ENCODE results near the gene PPARG.
"Not testable (repeated sequence)": the region's sequence is repeated elsewhere in the genome, so short reads cannot be mapped to it uniquely, and the experiment has no call there.

PPARG gene

DNA sequence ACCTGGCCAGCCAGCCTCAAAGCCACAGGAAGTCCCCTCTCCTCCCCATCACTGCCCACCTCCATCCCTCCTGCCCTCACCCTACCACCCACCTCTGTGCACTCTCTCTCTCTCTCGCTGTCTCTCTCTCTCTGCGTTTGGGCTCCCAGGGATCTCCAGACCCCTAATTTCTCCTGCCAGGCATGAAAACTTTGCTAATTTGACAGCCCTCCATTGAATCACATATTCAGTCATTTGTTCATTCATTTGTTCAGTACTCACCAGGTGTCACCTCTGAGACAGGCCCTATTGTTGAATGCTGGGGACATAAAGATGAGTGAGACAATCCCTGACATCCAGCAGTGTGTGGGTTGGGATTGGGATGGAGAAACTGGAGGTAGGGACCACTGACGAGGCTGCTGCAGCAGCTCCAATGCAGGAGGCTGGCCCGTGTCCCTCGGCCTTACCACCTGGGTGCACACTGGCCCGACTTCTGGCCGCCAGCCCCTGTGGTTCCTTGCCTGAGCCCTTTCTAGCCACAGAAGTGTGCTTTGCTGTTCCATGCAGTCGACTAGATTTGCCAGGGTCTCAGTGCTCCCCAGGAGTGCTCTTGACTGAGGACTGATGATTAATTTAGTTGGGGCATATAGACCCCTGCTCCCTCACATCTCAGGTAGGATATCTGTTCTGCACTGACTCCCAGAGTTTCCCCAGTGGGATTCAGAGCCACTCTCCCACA lies 156.8 kb downstream of the PPARG start:
- DNase-seq, result no peak

DNA sequence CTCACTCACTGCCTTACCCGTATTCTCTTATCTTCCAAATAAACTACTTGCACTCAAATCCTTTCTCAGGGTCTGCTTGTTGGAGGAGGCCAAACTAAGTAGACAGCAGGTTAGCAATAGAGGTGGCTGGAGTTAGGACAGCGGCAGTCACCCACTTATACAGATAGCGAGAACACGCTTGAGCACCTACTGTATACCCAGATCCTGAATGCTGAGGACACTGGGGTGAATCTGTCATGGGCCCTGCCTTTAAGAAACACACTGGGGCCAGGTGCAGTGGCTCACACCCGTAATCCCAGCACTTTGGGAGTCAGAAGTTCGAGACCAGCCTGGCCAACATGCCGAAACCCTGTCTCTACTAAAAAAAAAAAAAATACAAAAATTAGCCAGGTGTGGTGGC lies 157.4 kb downstream of the PPARG start:
- no peak for DNase-seq

DNA sequence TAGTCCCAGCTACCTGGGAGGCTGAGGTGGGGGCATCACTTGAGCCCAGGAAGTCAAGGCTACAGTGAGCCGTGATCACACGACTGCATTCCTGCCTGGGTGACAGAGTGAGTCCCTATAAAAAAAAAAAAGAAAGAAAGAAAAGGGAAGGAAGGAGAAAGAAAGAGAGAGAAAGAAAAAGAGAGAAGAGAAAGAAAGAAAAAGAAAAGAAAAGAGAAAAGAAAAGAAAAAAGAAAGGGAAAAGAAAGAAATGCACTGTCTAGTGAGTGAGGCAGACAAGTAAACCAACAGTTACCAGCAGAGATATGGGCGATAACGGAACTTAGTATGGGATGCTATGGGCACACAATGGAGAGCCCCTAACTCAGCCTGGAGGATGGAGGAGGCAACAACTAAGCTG lies 158.2 kb downstream of the PPARG start:
- DNase-seq, result no peak

DNA sequence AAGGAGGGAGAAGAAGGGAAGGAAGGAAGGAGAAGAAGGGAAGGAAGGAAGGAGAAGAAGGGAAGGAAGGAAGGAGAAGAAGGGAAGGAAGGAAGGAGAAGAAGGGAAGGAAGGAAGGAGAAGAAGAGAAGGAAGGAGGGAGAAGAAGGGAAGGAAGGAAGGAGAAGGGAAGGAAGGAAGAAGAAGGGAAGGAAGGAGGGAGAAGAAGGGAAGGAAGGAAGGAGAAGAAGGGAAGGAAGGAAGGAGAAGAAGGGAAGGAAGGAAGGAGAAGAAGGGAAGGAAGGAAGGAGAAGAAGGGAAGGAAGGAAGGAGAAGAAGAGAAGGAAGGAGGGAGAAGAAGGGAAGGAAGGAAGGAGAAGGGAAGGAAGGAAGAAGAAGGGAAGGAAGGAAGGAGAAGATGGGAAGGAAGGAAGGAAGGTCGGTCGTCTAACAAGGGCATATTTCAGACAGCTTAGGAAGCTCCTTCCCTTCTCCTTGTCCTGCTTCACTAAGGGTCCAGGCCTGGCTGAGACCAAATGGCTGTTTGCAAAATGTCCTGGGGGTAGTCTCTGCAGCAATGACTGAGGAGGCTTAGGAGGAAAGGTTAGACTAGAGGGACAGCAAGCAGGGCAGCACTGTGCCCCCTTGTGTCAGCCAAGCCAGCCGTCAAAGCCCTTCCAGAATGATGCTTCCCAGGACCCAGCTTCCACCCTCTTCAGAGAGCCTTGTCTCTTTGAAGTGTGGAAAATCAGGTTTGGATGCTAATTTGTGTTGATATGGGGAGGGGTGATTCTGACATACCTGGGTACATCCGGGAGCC lies 159.7 kb downstream of the PPARG start:
- not testable (repeated sequence) for DNase-seq

DNA sequence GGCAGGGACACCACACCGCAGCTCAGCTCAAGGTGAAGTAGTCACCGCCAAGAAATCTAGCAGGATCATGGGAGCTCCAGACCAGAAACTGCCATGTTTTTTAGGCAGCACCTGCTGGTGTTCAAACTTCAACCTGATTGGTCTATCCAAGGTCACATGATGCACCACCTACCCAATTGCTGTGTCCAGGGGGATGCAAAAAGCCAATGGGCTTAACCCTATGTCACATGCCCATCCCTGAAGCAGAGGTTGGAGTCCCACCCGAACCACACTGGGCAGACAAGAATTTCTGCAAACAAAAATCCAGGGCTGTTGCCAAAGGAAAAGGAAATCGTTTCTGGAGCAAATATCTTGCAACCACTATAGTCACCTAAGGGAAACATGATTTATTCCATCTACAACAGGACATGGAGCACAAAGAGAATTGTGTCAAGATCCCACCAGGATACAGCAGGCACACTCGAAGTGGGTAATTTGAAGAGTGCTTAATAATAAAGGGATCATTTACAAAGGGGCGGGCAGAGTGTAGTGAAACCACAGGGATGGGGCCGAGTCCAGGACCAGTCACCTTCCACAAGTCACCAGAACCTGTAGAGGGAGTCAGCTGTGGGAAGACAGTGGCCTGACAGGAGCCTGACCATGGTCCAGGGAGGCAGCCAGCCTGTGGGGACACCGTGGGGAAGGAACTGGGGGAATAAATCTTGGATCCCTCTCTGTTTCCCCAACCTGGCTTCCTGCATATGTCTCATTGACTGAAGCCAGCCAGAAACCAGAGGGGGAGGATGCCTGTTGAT lies 161.2 kb downstream of the PPARG start:
- peak; percentile 0 for DNase-seq

DNA sequence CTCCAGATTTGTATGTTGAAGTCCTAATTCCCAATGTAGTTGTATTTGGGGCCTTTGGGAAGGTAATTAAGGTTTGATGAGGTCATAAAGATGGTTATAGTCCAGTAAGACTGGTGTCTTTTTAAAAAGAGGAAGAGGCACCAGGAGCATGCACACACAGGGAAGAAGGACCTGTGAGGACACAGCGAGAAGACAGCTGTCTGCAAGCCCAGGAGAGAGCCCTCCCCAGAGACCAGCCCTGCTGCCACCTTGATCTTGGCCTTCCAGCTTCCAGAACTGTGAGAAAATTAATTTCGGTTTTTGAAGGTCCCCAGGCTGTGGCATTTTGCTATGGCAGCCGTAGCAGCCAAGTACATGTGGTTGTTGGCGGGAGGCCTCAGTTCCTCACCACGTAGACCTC lies 162.6 kb downstream of the PPARG start:
- DNase-seq, result no peak

DNA sequence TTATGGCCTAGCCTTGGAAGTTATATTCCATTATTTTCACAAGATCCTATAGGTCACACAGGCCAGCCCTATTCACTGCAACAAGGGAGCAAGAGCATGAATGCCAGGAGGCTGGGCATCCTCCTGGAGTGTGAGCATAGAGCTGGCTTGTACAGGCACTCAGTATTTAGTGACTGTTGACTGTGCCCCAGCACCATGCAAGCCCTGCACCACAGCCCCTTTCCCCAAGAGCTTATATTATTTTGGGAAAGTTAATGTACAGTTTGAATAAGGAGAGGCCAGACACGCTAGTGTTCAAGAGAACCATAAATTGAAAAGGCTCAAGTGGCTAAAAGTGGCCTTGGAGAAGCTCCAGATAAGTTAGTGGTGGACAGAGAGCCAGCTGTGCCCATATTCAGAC lies 163.1 kb downstream of the PPARG start:
- DNase-seq, result no peak

DNA sequence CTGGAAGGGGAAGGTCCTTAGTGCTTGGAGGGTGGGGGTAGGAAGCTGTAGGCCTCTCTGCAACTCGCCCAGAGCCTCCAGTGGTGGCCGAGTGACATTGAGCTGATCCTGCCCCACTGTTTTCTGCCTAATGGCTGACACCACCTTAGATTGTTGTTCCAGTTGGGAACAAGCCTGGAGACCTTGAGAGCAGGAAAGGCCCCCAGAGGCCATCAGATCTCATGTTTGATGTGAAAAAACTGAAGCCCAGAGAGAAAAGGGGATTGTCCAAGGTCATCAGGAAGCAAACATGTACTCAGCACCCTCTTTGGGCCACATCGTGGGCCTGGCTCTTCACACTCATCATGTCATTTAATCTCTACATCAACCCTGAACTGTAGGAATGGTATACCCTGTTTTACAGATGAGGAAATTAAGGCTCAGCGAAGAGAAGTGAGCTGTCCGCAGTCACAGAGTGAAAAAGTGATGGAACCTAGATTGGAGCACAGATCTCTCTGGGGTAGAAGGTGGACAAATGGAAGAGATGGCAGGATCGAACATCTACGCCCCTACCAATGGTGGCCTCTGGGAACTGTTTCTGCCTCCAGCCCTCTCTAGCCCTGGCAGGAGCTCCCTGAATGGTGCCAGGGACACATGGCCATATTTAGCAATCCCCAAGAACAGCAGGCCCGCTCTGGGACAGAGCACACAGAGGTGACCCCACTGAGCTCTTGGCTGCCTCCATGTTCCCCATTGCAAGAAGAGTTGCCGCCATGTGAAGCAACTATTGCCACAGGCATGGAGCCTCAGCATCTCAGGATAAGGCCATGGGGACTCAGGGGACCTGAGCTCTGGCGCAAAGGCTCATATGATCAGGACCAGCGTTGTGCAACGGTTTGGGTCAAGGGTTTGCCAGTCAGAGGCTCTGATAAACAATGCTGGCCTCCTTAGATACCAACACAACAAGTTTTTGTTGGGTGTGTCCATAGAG lies 163.8 kb downstream of the PPARG start:
- DNase-seq, result no peak

DNA sequence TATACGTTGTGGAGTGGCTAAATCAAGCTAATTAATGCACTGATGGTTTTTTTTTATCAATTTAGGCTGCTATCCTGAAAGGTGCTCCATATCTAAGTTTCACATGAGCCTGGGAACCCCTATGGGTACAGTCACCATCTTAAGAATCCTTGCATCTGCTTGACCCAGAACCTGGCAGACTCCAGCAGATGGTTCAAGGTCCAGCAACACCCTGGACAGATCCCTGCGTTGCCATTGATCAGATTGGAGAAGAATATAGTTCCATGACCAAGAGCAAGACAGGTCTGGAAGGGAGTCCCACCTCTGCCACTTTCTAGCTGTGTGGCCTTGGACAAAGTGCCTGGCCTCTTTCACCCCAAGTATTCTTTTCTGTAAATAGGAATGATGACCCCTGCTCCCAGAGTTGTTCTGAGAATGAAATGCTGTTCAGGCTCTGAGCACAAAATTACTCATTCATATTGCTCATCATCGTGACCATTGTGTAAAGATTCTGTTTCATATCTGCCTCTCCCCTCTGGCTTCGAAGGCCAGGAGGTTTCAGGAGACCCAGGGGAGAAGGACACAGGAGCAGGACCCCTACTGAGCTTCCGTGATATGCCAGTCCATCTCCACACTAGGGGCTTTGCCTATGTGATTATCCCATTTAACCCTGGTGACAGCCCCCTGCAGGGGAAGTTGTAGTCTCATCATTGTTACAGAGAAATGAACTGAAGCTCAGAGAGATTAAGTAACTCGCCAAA lies 165.4 kb downstream of the PPARG start:
- DNase-seq, result no peak

DNA sequence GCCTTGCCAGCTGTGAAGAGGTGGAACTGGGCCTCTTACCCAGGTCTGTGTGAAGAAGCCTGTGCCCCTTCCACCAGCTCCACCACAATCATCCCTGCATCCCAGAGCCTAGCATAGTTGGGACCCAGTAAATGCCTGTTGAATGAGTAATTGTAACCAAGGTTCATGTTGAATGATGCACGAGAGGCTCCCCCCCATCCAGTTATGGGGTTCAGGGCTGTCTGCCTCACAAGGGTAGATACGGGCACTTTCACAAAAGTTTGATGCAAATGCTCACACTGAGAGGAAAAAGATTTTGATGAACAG lies 165.9 kb downstream of the PPARG start:
- no peak for DNase-seq

DNA sequence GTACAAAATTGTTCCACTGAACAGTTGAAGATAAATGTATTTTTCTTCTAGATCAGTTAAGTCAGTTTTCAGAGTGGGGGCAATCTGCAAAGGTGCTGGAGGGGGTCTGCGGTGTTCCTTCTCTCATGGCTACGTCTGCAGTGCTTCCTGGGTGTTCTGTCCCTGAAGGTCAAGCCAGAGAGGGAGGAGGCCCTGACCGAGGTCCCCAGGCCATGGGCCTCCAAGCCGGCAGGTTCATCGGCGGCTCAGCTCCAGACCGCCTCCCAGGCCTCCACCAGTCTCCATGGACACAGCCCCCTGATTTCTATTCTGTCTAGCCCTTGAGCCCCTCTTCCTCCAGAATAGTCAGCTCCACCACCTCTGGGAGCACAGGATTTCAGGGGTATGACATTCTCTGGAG lies 166.9 kb downstream of the PPARG start:
- no peak for DNase-seq

DNA sequence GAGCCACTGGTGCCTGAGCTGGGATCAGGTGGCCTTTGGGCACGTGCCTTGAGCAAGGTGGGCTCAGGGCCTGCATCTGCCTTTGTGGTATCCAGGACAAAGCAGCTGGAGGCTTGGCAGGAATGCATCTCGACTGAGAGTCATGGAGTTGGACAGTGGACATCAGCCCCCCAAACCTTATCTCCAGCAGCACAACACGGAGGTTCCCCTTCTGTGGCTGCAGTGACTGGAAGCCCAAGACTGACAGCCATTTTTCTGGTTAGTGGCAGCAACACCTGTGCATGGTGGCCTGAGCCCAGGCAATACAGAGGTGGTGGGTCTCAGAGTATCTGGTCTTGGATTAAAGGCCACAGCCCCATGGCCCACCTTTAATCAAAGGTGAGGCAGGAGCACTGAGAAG lies 167.6 kb downstream of the PPARG start:
- DNase-seq, result no peak

DNA sequence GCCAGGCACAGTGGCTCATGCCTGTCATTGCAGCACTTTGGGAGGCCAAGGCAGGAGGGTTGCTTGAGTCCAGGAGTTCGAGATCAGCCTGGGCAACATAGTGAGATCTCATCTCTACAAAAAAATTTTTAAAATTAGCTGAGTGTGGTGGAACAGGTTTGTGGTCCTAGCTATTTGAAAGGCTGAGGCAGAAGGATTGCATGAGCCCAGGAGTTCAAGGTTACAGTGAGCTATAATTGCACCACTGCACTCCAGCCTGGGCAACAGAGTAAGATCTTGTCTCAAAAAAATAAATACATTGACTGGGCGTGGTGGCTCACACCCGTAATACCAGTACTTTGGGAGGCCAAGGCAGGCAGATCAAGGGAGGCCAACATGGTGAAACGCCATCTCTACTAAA lies 168.5 kb downstream of the PPARG start:
- DNase-seq, result not testable (repeated sequence)

DNA sequence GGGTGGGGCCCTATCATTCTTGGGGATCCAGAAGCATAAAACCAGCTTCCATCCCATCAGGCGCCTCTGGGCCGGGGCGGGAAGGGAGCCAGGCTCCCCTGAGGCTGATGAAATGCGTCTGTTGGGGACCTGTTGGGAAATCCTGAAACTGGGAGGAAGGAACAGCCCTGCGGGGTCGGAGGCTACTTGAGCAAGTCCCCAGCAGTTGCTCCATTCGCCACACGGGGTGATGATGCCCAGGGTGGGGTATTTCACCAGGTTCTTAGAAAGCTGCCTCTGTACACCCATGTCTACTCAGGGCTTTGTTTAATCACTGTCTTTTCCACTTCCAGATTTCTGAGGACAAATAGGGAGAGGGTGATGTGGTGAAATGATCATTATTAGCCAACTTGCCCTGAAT lies 170.0 kb downstream of the PPARG start:
- no peak for DNase-seq

DNA sequence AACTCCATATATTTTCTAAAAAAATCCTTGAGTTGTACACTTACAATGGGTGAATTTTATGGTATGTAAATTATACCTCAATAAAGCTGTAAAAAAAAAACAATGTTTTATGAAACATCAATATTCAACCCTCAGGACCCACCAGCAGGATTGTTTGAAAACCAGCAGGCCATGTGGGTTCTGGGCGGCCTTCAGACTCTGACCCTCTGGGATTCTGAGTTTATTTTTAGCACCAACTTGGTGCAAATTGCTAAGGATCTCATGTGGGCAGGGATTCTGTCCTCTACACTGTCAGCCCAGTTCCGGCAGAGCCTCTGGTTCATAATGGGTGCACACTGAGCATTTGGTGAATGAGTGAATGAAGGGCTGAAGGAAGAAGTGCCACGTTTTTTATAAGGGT lies 171.3 kb downstream of the PPARG start:
- no peak for DNase-seq

DNA sequence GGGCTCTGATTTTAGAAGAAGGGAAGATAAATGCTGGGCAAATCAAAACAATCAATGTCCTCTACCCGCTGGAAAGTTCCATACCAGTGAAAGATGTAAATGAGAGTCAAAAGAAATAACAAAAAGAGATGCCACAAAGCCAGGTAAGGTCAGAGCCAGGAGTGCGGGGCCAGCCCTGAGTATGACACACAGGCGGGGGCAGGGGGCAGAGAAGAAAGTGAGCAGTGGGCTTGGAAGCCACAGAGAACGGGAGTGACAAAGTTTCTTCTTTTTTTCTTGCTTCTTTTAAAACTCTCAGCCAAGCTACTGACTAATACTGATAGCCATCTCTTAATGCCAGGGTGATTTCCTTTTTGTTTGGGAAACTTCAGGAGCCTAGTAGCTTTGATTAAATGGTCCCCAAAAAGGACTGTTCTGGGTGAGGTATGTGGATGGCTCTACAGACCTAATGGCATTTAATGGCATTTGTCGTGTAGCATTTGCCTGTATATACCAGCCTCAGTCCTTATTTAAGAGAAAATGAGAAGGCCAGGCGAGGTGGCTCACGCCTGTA lies 172.3 kb downstream of the PPARG start:
- no peak for DNase-seq

DNA sequence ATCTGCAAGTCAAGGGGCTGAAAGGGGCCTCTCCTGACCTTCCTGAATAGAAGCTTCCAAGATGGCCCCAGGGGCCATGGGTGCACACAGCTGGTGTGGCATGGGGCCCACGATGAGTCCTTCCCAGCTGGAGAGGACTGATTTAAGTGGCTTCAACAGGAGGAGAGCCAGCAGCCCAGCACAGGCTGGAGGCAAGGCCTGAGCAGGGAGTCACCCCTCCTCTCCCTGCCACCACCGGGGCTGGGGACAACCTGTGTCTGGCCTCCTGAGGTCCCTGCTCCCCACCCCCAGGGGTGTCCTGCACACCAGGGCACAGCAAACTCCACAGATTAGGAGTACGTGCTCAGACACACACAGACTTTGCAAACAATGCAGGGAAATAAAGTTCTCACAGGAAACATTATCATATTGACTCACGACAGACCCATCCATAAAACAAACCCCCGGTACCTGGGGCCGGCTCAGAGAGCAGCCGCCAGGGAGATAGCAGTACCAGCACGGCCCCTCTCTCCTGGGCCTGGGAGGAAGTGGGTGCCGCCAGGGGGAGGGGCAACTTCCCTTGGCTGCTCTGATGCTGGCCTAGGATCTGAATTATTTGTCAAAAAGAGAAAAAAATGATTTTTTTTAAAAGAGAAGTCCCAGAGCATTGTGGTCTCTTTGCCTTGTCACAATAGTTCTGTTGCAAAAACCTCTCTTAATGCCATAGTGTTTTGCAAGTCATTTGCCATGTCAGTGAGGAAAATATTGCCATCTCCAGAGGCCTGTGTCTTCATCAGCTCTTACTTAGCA lies 173.5 kb downstream of the PPARG start:
- no peak for DNase-seq

DNA sequence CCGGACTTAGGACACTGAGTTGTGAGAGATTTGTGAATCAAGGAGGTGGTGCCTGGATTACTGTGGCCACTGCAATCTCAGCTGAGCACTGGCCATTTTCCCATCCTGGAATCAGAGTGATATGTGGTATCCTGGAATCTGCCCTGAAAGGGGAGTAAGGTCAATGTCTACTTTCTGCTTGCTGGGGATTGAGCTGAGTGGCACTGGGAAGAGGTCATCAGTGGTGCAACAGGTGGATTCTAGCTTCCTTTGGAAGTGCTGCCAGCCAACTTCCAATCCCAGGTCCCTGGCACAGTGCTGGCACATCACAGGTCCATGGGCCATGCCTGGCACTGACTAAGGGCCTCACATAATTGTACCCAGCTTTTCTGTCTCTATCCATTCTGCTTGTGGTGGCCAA lies 174.8 kb downstream of the PPARG start:
- no peak for DNase-seq

DNA sequence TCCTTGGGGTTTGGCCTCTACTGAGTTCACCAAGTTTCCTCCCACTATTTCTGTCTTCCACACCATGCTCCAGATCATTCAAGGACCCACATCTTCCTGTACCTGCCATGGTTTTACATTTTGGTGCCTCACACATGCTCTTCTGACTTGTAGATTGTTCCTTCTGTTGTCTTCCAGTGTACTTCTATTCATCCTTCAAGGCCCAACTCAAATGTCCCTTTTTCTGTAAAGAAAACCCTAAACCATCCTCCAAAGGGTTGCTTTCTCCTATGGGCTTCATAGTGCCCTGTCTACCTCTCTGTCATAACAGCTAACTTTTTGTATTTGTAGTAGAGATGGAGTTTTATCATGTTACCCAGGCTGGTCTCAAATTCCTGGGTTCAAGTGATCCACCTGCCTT lies 175.3 kb downstream of the PPARG start:
- no peak for DNase-seq

DNA sequence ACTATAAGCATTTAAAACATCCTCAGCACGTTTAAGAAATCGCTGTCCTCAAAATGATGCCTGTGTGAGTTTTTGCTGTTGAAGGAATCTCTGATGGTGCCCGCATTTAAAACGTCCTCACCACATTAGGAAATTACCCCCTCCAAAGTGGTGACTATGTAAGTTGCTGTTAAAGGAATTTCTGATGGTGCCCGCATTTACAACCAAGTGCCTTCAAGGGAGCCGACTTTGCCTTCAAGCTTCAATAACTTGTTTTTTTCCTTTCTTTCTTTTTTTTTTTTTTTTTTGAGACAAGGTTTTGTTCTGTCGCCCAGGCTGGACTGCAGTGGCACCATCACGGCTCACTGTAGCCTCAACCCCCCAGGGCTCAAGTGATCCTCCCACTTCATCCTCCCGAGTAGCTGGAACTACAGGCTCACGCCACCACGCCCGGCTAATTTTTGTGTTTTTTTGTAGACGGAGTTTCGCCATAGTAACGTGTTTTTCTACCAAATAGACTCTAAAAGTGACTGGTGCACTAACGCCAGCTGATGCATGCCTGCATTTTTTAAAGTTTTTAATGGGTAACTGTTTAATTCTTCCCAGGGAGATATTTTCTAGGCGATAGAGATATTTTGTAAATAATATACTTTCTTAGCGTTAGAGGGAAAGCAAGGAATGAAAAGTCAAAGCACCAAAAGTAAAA lies 176.4 kb downstream of the PPARG start:
- DNase-seq, result no peak

Measured in DMS79 treated with DMSO at 0.1 percent for 48 hours (cell line).